ENCODE results near the gene ABCA13.

Gene ABCA13

DNA sequence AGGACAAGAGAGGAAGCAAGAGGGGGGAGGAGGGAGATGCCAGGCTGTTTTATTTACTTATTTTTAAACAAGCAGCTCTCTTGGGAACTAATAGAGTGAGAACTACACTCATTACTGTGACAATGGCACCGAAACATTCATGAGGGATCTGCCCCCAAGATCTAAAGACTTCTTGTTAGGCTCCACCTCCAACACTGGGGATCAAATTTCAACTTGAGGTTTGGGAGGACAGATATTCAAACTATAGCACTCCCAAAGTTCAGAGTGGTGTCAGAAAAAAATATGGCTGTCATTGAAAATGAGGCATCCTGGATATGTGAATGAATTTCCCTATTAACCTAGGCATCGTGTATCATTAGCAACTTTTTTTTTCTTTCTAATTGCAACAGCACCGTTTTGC is 145.5 kb downstream of the ABCA13 start:
- in situ Hi-C loops (cut with HindIII; ENCODE audit: low pct_ligation_motif_present, low sequenced_read_pairs): no loop called here

DNA sequence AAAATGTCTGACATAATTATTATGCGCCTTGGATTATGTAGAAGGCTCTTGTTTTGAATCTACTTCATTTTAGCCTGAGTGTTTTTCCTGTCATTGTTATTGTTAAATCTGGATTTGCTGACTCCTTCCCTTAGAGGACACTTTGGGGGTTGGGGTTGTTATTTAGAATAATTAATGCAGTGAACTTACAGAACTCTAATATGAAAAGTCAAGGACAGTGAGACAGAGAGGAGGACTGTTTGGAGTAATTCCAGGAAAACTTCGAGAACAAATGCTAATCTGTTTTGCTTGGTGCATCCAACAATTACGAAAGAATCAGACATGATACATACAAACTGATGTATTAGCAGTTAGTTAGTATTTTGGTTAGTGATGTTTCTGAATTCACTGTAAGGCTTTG is 146.1 kb downstream of the ABCA13 start:
- H3K36me3 ChIP-seq (replicated peaks): no peaks in the 10 kb centered on the region
- in situ Hi-C loops (cut with HindIII; ENCODE audit: low pct_ligation_motif_present, low sequenced_read_pairs): no loop called here
- H3K27ac ChIP-seq: no peak overlapping the region
- H3K4me3 ChIP-seq (ENCODE audit: low read depth, low read length): no peak overlapping the region
- H3K27me3 ChIP-seq (replicated peaks): no peaks in the 10 kb centered on the region
- DNase-seq: no peak
- TF ChIP-seq, protein P1, sequence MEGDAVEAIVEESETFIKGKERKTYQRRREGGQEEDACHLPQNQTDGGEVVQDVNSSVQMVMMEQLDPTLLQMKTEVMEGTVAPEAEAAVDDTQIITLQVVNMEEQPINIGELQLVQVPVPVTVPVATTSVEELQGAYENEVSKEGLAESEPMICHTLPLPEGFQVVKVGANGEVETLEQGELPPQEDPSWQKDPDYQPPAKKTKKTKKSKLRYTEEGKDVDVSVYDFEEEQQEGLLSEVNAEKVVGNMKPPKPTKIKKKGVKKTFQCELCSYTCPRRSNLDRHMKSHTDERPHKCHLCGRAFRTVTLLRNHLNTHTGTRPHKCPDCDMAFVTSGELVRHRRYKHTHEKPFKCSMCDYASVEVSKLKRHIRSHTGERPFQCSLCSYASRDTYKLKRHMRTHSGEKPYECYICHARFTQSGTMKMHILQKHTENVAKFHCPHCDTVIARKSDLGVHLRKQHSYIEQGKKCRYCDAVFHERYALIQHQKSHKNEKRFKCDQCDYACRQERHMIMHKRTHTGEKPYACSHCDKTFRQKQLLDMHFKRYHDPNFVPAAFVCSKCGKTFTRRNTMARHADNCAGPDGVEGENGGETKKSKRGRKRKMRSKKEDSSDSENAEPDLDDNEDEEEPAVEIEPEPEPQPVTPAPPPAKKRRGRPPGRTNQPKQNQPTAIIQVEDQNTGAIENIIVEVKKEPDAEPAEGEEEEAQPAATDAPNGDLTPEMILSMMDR (IDR thresholded peaks at IDR 0.05; ENCODE audit: low read depth, low read length, missing control alignments): no peak

More for the DNA sequence above, 145.5 kb downstream of the ABCA13 start:
- no peak for DNase-seq
- TF ChIP-seq, protein P1 (IDR thresholded peaks at IDR 0.05; ENCODE audit: low read depth, low read length, missing control alignments): no peak
- Histone ChIP-seq H3K4me3 (ENCODE audit: low read depth, low read length) (no peak overlapping the region), H3K27me3 (replicated peaks) (no peaks in the 10 kb centered on the region), H3K27ac (no peak overlapping the region), H3K36me3 (replicated peaks) (no peaks in the 10 kb centered on the region)

DNA sequence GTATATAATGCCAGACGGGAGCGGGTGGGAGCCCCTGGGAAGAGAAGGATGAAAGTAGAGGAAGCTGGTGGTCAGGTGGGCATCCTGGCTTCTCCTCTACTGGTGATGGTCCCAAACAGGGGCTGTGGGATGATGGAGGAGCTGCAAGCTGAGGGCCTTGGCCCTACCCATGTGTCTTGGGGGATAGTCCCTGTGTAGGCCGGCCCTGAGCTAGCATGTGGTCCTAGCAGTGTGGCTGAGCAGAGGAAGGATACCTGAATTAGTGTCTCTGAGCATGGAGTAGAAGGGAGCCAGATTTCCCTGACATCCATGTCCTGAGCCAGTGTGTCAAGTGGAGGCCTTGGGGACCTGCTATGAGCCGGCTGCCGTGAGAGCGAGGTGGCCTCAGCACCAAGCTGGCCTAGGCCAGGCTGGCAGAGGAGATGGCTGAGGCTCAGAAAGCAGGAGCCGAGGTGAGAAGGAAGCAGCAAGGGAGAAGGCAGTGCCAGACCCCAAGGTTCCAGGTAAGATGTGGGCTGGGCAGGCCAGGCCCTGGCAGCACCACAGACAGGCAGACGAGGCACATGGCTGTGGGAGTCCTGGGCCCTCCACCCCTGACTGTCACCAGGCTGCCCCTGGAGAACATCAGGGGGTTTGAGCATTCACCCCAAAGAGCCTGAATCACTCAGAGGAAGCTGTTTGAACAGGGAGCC is 150.2 kb downstream of the ABCA13 start:
- TF ChIP-seq, protein P1 (IDR thresholded peaks at IDR 0.05; ENCODE audit: low read depth, low read length, missing control alignments): no peak
- Histone ChIP-seq H3K27me3 (replicated peaks) (no peaks in the 10 kb centered on the region), H3K36me3 (replicated peaks) (no peaks in the 10 kb centered on the region), H3K27ac (no peak overlapping the region), H3K4me3 (ENCODE audit: low read depth, low read length) (no peak overlapping the region)
- no peak for DNase-seq
- in situ Hi-C loops (cut with HindIII; ENCODE audit: low pct_ligation_motif_present, low sequenced_read_pairs): no loop called here

DNA sequence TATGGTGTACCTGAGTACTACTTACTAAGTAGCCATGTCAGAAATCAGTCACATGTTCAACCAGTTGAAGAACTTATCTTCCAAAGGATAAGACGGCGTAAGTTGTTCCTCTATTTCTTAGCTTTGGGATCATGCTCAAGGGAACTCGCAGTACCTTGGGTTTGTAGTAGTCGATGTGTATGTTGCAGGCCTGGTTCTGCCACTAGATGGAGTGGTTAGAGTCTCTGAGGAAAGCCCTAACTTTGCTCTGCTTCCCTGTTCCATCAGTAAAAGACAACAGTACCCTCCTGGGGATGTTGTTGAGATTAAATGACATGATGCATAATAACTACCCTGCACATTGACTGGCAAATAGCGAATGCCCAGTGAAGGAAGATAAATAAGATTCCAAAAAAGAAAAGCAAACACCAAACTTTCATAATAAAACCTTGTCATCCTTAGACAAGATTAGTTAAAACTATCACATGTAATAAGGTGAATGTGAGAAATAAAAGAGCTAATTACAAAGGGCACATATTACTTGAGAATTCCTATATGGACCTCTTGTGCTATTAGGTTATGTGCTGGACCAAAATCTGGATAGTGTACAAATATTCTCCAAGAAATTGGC is 165.9 kb downstream of the ABCA13 start:
- Histone ChIP-seq H3K27ac (no peak overlapping the region), H3K4me3 (ENCODE audit: low read depth, low read length) (no peak overlapping the region), H3K36me3 (replicated peaks) (no peaks in the 10 kb centered on the region), H3K27me3 (replicated peaks) (no peaks in the 10 kb centered on the region)
- DNase-seq: peak; percentile 39
- in situ Hi-C loops (cut with HindIII; ENCODE audit: low pct_ligation_motif_present, low sequenced_read_pairs): no loop called here
- TF ChIP-seq, protein P1 (IDR thresholded peaks at IDR 0.05; ENCODE audit: low read depth, low read length, missing control alignments): peak; percentile 89

DNA sequence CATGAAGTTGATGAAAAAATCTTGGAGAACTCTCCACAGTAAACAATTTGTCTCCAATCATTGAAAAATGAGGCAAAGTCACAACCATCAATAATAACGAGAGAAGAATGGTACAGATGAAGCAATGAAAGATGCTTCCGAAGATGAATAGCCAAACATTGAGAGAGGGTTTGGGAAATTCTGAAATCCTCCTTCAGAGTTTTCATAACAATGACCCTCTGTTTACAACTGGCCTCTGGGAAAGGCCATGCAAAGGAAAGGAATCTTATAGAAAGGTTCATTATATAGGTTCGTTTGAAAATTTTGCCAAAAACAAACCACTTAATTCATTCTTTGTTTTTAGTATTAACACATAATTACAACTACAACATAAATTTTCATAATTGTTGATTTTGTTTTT is 166.5 kb downstream of the ABCA13 start:
- H3K27ac ChIP-seq: no peak overlapping the region
- H3K36me3 ChIP-seq (replicated peaks): no peaks in the 10 kb centered on the region
- no peaks in the 10 kb centered on the region for H3K27me3 ChIP-seq (replicated peaks)
- in situ Hi-C loops (cut with HindIII; ENCODE audit: low pct_ligation_motif_present, low sequenced_read_pairs): no loop called here
- TF ChIP-seq, protein P1 (IDR thresholded peaks at IDR 0.05; ENCODE audit: low read depth, low read length, missing control alignments): no peak
- no peak overlapping the region for H3K4me3 ChIP-seq (ENCODE audit: low read depth, low read length)
- DNase-seq: no peak
